Prostate gland (tissue), 2 donors: ENCODE measurements around the gene IGF1R. TPM values are rescaled to one million over a fixed set of nuclear protein-coding genes. Genes with fewer than 3 reads are reported as not detected.
"Not testable (repeated sequence)": the region's sequence is repeated elsewhere in the genome, so short reads cannot be mapped to it uniquely, and the experiment has no call there.

Experiments used
- DNase-seq: peaks from one replicate; pipeline ENCODE4 v3.0.0-alpha.2; 2019; ENCODE audit warnings: low spot score
- H3K27ac ChIP-seq, 2 donors: fragments of 200-600 bp; sonication (generic); 2 replicates each; pipeline ENCODE4 v1.5.1; 2017 to 2019
- H3K27me3 ChIP-seq: fragments of 200-600 bp; sonication (generic); replicated peaks from 2 replicates; pipeline ENCODE4 v1.5.1; 2019; ENCODE audit not compliant: insufficient read depth
- H3K36me3 ChIP-seq, 2 donors: fragments of 200-600 bp; sonication (generic); 1 replicate in 1 of 2; 2 replicates in 1 of 2; pipeline versions ENCODE4 v1.5.1 to v1.8.1; 2017 to 2019
- H3K4me1 ChIP-seq: fragments of 200-600 bp; sonication (generic); replicated peaks from 2 replicates; pipeline ENCODE4 v1.5.1; 2019
- H3K4me3 ChIP-seq, 2 donors: fragments of 200-600 bp; sonication (generic); 2 replicates each; pipeline ENCODE4 v1.5.1; 2017 to 2019
- H3K9me3 ChIP-seq: fragments of 200-600 bp; sonication (generic); 2 replicates; pipeline ENCODE4 v1.5.1; 2017
- POLR2A ChIP-seq: fragments of 450-650 bp; IDR thresholded peaks from one replicate; pipeline ENCODE4 v1.6.1; 2016; ENCODE audit warnings: antibody characterized with exemption, mild to moderate bottlenecking
- POLR2AphosphoS5 ChIP-seq: sonication (generic); formaldehyde crosslinking; IDR thresholded peaks from one replicate; pipeline ENCODE4 v1.6.1; 2017; ENCODE audit warnings: antibody characterized with exemption
- WGBS: methylation state at CpG from one replicate; pipeline ENCODE4 v1.1.5; 2018; 5-methylcytosine and 5-hydroxymethylcytosine counted together
- intact Hi-C: fragments of 100-400 bp; cut with DNase I; formaldehyde crosslinking; loops from one replicate; pipeline ENCODE4 v1.14.2; 2022
- total RNA-seq, 2 donors: library from RNA; depleted of rRNA; stranded (reverse); fragments of >200 nt; gene quantifications; one replicate each; pipeline ENCODE4 v1.1.0, GENCODE V29; 2016
- TF ChIP-seq, protein P1 (sequence below), 4 experiments: fragments of 200-600 bp in 2 of 4; fragments of 450-650 bp in 2 of 4; sonication (generic) in 2 of 4; IDR thresholded peaks; 1 replicate in 3 of 4; 2 replicates in 1 of 4; pipeline ENCODE4 v1.5.1; 2016 to 2019; ENCODE audit warnings: antibody characterized with exemption in 4 of 4, mild to moderate bottlenecking in 2 of 4, moderate library complexity in 2 of 4

IGF1R gene
- total RNA-seq, 2 donors from 2014 or later: 190 to 216 TPM

DNA sequence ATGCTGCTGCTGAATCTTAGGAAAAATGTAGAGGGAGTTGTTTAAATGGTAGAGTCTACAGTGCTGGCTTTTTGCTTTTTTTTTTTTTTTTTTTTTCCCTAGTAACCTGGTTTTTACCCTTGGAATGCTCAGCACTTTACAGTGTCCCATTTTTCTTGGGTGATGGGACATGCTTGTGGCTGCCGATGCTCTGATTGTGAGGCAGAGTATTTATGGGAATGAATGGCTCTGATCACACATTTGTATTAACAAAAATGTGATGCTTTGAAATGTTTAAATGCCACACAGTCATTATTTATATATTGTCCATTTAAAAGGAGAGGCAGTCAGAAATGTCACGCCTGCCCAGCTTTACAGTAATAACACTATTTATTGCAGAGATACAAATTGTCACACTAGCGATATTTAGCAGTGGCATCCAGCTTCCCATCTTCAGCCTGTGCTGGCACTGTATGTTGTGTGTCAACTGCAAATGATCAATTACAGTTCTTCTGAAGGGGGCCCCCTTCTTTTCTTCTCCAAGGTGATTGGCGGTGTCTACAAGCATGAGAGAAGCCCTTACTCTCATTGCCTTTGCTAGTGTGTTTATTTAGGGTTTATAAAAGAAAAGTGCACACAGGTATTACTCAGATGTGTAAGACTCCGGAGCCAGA, 30.9 kb upstream of the IGF1R start:
- intact Hi-C loops: no loop called here
- 83% methylated on average over 5 of the region's 5 CpGs for WGBS
- Histone ChIP-seq H3K27me3 (no peaks in the 10 kb centered on the region), H3K27ac (no peak overlapping the region), H3K4me3 (no peak overlapping the region), H3K36me3 (no peaks in the 10 kb centered on the region), H3K4me1 (no peaks in the 10 kb centered on the region), H3K9me3 (no peaks in the 10 kb centered on the region)
- TF ChIP-seq POLR2A (no peak), POLR2AphosphoS5 (no peak)
- TF ChIP-seq, protein P1, sequence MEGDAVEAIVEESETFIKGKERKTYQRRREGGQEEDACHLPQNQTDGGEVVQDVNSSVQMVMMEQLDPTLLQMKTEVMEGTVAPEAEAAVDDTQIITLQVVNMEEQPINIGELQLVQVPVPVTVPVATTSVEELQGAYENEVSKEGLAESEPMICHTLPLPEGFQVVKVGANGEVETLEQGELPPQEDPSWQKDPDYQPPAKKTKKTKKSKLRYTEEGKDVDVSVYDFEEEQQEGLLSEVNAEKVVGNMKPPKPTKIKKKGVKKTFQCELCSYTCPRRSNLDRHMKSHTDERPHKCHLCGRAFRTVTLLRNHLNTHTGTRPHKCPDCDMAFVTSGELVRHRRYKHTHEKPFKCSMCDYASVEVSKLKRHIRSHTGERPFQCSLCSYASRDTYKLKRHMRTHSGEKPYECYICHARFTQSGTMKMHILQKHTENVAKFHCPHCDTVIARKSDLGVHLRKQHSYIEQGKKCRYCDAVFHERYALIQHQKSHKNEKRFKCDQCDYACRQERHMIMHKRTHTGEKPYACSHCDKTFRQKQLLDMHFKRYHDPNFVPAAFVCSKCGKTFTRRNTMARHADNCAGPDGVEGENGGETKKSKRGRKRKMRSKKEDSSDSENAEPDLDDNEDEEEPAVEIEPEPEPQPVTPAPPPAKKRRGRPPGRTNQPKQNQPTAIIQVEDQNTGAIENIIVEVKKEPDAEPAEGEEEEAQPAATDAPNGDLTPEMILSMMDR (IDR thresholded peaks at IDR 0.05): no peak
- DNase-seq: no peak

DNA sequence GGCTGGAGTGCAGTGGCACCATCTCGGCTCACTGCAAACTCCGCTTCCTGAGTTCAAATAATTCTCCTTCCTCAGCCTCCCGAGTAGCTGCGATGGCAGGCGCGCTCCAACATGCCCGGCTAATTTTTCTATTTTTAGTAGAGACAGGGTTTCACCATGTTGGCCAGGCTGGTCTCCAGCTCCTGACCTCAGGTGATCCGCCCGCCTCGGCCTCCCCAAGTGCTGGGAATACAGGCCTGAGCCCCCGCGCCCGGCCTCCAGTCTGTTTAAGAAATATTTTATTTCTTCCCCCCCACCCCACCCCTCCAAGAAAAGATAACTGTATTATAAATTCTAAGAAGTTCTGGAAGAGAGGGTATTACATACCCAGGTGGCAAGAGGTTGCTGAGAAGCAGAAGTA, 29.8 kb upstream of the IGF1R start:
- 92% methylated on average over 13 of the region's 13 CpGs for WGBS
- H3K27me3 ChIP-seq, H3K4me3 ChIP-seq, H3K36me3 ChIP-seq, DNase-seq, H3K27ac ChIP-seq, H3K4me1 ChIP-seq, H3K9me3 ChIP-seq, intact Hi-C loops: not testable (repeated sequence)

DNA sequence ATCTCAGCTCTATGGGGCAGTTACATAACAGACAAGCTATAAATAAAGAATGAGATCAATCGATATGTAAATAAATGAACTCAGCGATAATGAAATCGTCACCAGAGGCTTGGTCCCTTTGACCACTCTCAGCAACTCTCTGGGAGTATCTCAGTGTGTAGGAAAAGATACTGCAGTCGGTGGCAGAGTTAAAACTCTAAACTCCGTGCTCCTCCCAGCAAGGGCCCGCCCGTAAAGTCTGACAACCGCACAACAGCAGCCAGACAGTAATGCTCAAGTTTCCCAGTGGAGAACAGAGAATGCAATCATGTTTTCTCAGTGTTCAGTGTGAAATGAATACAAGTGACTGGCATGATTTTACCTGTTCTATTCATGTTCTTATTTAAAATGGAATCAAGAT, 28.3 kb upstream of the IGF1R start:
- WGBS: 84% methylated on average over 8 of the region's 8 CpGs
- Histone ChIP-seq H3K4me3 (no peak overlapping the region), H3K27me3 (no peaks in the 10 kb centered on the region), H3K9me3 (no peaks in the 10 kb centered on the region), H3K4me1 (no peaks in the 10 kb centered on the region), H3K27ac (no peak overlapping the region), H3K36me3 (no peaks in the 10 kb centered on the region)
- intact Hi-C loops: no loop called here
- no peak for TF ChIP-seq POLR2AphosphoS5
- no peak for TF ChIP-seq POLR2A
- TF ChIP-seq, protein P1 (IDR thresholded peaks at IDR 0.05): no peak
- DNase-seq: no peak

DNA sequence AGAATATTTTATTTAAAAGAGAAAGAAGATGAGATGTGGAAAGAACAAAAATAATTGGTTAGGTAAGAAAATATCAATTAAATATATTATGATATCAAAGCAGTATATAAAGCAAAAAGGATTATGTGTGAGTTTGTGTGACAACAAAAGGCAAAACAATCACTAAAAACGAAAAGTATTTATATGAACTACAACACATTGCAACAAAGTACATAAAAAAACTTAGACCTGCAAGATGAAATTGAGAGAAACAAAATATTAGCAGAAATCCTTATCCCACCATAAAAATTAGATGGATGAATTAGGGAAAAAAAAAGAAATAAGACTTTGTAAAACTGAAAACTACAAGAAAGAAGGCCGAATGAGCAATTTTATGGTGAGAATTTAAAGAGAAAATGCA, 27.3 kb upstream of the IGF1R start:
- 65% methylated on average over 2 of the region's 2 CpGs for whole genome bisulfite sequencing
- Histone ChIP-seq H3K27me3 (no peaks in the 10 kb centered on the region), H3K9me3 (no peaks in the 10 kb centered on the region)

DNA sequence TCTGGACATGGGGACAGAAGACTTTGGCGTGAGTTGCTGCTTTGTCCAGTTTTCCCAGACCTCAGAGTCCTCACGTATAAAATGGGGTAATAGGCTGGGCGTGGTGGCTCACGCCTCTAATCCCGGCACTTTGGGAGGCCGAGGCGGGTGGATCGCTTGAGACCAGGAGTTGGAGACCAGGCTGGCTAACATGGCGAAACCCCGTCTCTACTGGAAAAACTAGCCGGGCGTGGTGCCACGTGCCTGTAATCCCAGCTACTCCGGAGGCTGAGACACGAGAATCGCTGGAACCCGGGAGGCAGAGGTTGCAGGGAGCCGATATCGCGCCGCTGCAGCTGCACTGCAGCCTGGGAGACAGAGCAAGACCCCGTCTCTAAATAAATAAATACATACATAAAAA, 22.7 kb upstream of the IGF1R start:
- H3K27me3 ChIP-seq: no peaks in the 10 kb centered on the region
- intact Hi-C loops: no loop called here
- H3K4me1 ChIP-seq: no peaks in the 10 kb centered on the region
- 93% methylated on average over 22 of the region's 22 CpGs for WGBS
- no peaks in the 10 kb centered on the region for H3K36me3 ChIP-seq
- DNase-seq: no peak
- H3K4me3 ChIP-seq: no peak overlapping the region
- H3K9me3 ChIP-seq: no peaks in the 10 kb centered on the region
- H3K27ac ChIP-seq: no peak overlapping the region
- no peak for TF ChIP-seq POLR2AphosphoS5
- TF ChIP-seq POLR2A: no peak
- TF ChIP-seq, protein P1 (IDR thresholded peaks at IDR 0.05): no peak

More for the DNA sequence above, 27.3 kb upstream of the IGF1R start:
- H3K36me3 ChIP-seq: no peaks in the 10 kb centered on the region
- intact Hi-C loops: no loop called here
- TF ChIP-seq POLR2AphosphoS5: no peak
- TF ChIP-seq POLR2A: no peak
- TF ChIP-seq, protein P1 (IDR thresholded peaks at IDR 0.05): no peak
- no peak overlapping the region for H3K4me3 ChIP-seq
- H3K4me1 ChIP-seq: no peaks in the 10 kb centered on the region
- no peak for DNase-seq
- no peak overlapping the region for H3K27ac ChIP-seq
